ENCODE measurements around the gene BSN.

Gene BSN

DNA sequence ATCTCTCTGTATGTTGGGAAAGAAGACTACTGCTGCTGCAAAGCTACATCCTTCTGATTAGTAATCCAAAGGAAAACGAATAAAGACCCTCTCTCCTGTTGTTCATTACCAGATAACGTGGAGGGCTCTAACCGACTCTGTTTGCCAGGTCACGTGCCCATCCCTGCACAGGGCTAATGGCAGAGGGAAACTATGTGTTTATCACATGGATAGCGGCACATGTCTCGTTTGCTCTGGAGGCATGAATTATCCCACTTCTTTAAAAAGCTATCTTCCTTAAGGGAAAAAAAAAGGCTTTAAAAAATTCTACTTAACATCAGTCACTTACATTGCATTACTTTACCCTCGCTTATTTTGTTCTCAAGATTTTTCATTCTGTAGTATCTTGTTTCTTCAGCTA is 87.0 kb downstream of the BSN start:
- ATAC-seq (ENCODE audit: insufficient read depth, low read depth) (no peak), DNase-seq (no peak)
- Histone ChIP-seq H3K4me1 (ENCODE audit: insufficient read depth, low read length) (no peaks in the 10 kb centered on the region), H3K4me3 (ENCODE audit: low read depth in 1 of 2, low read length in 2 of 2) (no peak overlapping the region), H3K79me2 (ENCODE audit: insufficient read depth, low read length) (no peaks in the 10 kb centered on the region), H3K27me3 (ENCODE audit: insufficient read depth, low read length, poor library complexity) (no peaks in the 10 kb centered on the region), H4K20me1 (ENCODE audit: insufficient read depth, low read length) (0 out of 2 replicates have a peak, but pooled peaks cover 4% of the 10 kb centered on the region), H2AFZ (ENCODE audit: low read depth, low read length) (no peak overlapping the region), H3K4me2 (ENCODE audit: insufficient read depth, low read length) (no peak overlapping the region), H3K9me3 (ENCODE audit: insufficient read depth, low read length, severe bottlenecking) (no peaks in the 10 kb centered on the region), H3K36me3 (ENCODE audit: insufficient read depth, low read length) (no peaks in the 10 kb centered on the region), H3K9ac (ENCODE audit: low read depth, low read length) (no peak overlapping the region), H3K27ac (ENCODE audit: low read length) (no peak overlapping the region)
- no peak for TF ChIP-seq EZH2 (IDR thresholded peaks at IDR 0.05; ENCODE audit: borderline replicate concordance, low read depth, low read length, severe bottlenecking)
- TF ChIP-seq, protein P1, sequence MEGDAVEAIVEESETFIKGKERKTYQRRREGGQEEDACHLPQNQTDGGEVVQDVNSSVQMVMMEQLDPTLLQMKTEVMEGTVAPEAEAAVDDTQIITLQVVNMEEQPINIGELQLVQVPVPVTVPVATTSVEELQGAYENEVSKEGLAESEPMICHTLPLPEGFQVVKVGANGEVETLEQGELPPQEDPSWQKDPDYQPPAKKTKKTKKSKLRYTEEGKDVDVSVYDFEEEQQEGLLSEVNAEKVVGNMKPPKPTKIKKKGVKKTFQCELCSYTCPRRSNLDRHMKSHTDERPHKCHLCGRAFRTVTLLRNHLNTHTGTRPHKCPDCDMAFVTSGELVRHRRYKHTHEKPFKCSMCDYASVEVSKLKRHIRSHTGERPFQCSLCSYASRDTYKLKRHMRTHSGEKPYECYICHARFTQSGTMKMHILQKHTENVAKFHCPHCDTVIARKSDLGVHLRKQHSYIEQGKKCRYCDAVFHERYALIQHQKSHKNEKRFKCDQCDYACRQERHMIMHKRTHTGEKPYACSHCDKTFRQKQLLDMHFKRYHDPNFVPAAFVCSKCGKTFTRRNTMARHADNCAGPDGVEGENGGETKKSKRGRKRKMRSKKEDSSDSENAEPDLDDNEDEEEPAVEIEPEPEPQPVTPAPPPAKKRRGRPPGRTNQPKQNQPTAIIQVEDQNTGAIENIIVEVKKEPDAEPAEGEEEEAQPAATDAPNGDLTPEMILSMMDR (IDR thresholded peaks at IDR 0.05; ENCODE audit: borderline replicate concordance, extremely low read depth, low read length, poor library complexity, severe bottlenecking): no peak

DNA sequence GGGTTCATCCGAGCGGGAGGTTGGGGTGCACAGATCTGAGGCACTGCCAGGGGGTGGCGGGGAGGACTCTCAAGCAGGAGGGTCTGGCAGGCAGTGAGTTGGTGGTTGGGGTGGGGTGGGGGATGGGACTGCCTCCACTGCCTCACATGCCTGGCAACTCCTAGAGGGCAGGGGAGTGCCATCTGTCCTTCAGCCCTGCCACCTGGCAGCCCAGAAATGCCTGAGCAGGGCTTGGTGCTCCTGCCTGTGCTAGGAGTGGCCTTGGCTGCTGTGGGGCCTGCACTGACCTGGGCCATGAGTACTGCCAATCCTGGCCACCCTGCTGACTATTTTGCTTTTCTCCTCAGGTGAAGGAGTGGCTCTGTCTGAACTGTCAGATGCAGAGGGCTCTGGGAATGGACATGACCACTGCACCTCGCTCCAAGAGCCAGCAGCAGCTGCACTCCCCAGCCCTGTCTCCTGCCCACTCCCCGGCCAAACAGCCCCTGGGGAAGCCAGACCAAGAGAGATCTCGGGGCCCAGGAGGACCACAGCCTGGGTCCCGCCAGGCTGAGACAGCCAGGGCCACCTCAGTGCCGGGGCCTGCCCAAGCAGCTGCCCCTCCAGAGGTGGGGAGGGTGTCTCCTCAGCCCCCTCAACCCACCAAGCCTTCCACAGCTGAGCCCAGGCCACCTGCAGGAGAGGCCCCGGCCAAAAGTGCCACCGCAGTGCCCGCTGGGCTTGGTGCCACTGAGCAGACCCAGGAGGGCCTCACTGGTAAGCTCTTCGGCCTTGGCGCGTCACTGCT is 87.8 kb downstream of the BSN start:
- Histone ChIP-seq H3K27me3 (ENCODE audit: insufficient read depth, low read length, poor library complexity) (no peaks in the 10 kb centered on the region), H3K9me3 (ENCODE audit: insufficient read depth, low read length, severe bottlenecking) (no peaks in the 10 kb centered on the region), H3K4me2 (ENCODE audit: insufficient read depth, low read length) (no peak overlapping the region), H3K27ac (ENCODE audit: low read length) (no peak overlapping the region), H3K36me3 (ENCODE audit: insufficient read depth, low read length) (no peaks in the 10 kb centered on the region), H3K4me1 (ENCODE audit: insufficient read depth, low read length) (no peaks in the 10 kb centered on the region), H4K20me1 (ENCODE audit: insufficient read depth, low read length) (no peaks in the 10 kb centered on the region), H3K9ac (ENCODE audit: low read depth, low read length) (no peak overlapping the region), H3K4me3 (ENCODE audit: low read depth in 1 of 2, low read length in 2 of 2) (no peak overlapping the region), H3K79me2 (ENCODE audit: insufficient read depth, low read length) (no peaks in the 10 kb centered on the region), H2AFZ (ENCODE audit: low read depth, low read length) (no peak overlapping the region)
- TF ChIP-seq, protein P1 (IDR thresholded peaks at IDR 0.05; ENCODE audit: borderline replicate concordance, extremely low read depth, low read length, poor library complexity, severe bottlenecking): no peak
- no peak for TF ChIP-seq EZH2 (IDR thresholded peaks at IDR 0.05; ENCODE audit: borderline replicate concordance, low read depth, low read length, severe bottlenecking)
- no peak for ATAC-seq (ENCODE audit: insufficient read depth, low read depth)
- DNase-seq: no peak

DNA sequence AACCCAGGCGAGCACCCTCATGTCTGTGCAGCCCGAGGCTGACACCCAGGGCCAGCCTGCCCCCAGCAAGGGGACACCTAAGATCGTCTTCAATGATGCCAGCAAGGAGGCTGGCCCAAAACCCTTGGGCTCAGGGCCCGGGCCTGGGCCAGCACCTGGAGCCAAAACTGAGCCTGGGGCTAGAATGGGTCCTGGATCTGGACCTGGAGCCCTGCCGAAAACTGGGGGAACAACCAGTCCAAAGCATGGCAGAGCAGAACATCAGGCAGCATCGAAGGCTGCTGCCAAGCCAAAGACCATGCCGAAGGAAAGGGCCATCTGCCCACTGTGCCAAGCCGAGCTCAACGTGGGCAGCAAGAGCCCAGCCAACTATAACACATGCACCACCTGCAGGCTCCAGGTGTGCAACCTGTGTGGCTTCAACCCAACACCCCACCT is 88.5 kb downstream of the BSN start:
- Histone ChIP-seq H3K27me3 (ENCODE audit: insufficient read depth, low read length, poor library complexity) (no peaks in the 10 kb centered on the region), H3K27ac (ENCODE audit: low read length) (no peak overlapping the region), H3K9me3 (ENCODE audit: insufficient read depth, low read length, severe bottlenecking) (no peaks in the 10 kb centered on the region), H3K9ac (ENCODE audit: low read depth, low read length) (no peak overlapping the region), H3K79me2 (ENCODE audit: insufficient read depth, low read length) (no peaks in the 10 kb centered on the region), H4K20me1 (ENCODE audit: insufficient read depth, low read length) (no peaks in the 10 kb centered on the region), H3K36me3 (ENCODE audit: insufficient read depth, low read length) (no peaks in the 10 kb centered on the region), H3K4me2 (ENCODE audit: insufficient read depth, low read length) (no peak overlapping the region), H3K4me1 (ENCODE audit: insufficient read depth, low read length) (no peaks in the 10 kb centered on the region), H3K4me3 (ENCODE audit: low read depth in 1 of 2, low read length in 2 of 2) (no peak overlapping the region), H2AFZ (ENCODE audit: low read depth, low read length) (no peak overlapping the region)
- DNase-seq (no peak), ATAC-seq (ENCODE audit: insufficient read depth, low read depth) (no peak)
- TF ChIP-seq, protein P1 (IDR thresholded peaks at IDR 0.05; ENCODE audit: borderline replicate concordance, extremely low read depth, low read length, poor library complexity, severe bottlenecking): no peak
- TF ChIP-seq EZH2 (IDR thresholded peaks at IDR 0.05; ENCODE audit: borderline replicate concordance, low read depth, low read length, severe bottlenecking): no peak

Measured in DND-41 (cell line).